ENCODE results near the gene IQSEC3. TPM values are rescaled to one million over a fixed set of nuclear protein-coding genes. Genes with fewer than 3 reads are reported as not detected.

Gene IQSEC3
- total RNA-seq, 4 donors from 2014 or later, result 0.65 to 10.5 (median 0.76) TPM

- no peak for TF ChIP-seq CTCF (IDR thresholded peaks at IDR 0.05; ENCODE audit: low read depth)
Measured at GRCh38 chr12:143964-144649, 77.5 kb downstream of the IQSEC3 start.

GRCh38 chr12:144650-145284, 78.2 kb downstream of the IQSEC3 start:
- TF ChIP-seq CTCF (IDR thresholded peaks at IDR 0.05; ENCODE audit: low read depth), result no peak

GRCh38 chr12:145369-145960, 78.9 kb downstream of the IQSEC3 start:
- TF ChIP-seq CTCF (IDR thresholded peaks at IDR 0.05; ENCODE audit: low read depth), result no peak

GRCh38 chr12:147242-147641, 80.7 kb downstream of the IQSEC3 start:
- no peak for TF ChIP-seq CTCF (IDR thresholded peaks at IDR 0.05; ENCODE audit: low read depth)

- TF ChIP-seq CTCF (IDR thresholded peaks at IDR 0.05; ENCODE audit: low read depth), result no peak
Measured at GRCh38 chr12:148676-149416, 82.3 kb downstream of the IQSEC3 start.

GRCh38 chr12:151579-151978, 85.0 kb downstream of the IQSEC3 start:
- no peak for TF ChIP-seq CTCF (IDR thresholded peaks at IDR 0.05; ENCODE audit: low read depth)

GRCh38 chr12:152440-152839, 85.9 kb downstream of the IQSEC3 start:
- TF ChIP-seq CTCF (IDR thresholded peaks at IDR 0.05; ENCODE audit: low read depth), result no peak

Data from subcutaneous adipose tissue (tissue), 4 donors.